ENCODE data around the gene SMIM13. TPM values are rescaled to one million over a fixed set of nuclear protein-coding genes. Genes with fewer than 3 reads are reported as not detected.

Gene SMIM13
- total RNA-seq, 3 donors from 2014 or later (not counting 1 experiment from before 2014, with no cell fraction given) = 5.3 to 10.3 (median 9.8) TPM

DNA sequence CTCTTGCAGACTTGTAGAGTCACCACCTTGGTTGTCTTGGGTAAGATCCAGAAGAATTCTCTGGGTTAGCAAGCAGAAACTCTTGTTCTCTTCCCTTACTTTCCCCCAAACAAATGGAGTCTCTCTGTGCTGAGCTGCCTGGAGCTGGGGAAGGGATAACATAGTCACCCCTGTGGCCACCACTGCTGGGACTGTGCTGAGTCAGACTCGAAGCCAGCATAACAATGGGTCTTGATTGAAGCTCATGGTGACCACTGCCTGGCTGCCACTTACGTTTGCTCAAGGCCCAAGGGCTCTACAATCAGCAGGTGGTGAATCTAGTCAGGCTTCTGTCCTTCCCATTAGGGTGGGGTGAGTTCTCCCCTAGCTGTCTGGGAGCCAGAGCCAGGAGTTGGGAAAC, 33.2 kb downstream of the SMIM13 start:
- H3K4me1 ChIP-seq (ENCODE audit: control insufficient read depth, insufficient read depth, low read length) = no peaks in the 10 kb centered on the region
- no peak for DNase-seq
- Mint-ChIP-seq H3K36me3 (no peaks in the 10 kb centered on the region), H3K27ac (no peak overlapping the region), H3K4me3 (no peak overlapping the region), H3K27me3 (ENCODE audit: low read depth in 2 of 2) (no peaks in the 10 kb centered on the region), H3K9me3 (no peaks in the 10 kb centered on the region), H3K4me1 (peaks cover 34 to 38% of the 10 kb centered on the region in 2 donors)
- no peaks in the 10 kb centered on the region for H3K36me3 ChIP-seq (ENCODE audit: control insufficient read depth, insufficient read depth, low read length)
- intact Hi-C loops (cut with micrococcal nuclease) = no loop called here
- H3K27me3 ChIP-seq (ENCODE audit: control insufficient read depth, insufficient read depth, low read length) = no peaks in the 10 kb centered on the region
- WGBS (ENCODE audit: insufficient coverage) = 83% methylated on average over 2 of the region's 2 CpGs
- H3K4me3 ChIP-seq (ENCODE audit: low read length) = no peak overlapping the region
- no peaks in the 10 kb centered on the region for H3K9me3 ChIP-seq (ENCODE audit: control insufficient read depth, insufficient read depth, low read length)
- TF ChIP-seq, protein P1, sequence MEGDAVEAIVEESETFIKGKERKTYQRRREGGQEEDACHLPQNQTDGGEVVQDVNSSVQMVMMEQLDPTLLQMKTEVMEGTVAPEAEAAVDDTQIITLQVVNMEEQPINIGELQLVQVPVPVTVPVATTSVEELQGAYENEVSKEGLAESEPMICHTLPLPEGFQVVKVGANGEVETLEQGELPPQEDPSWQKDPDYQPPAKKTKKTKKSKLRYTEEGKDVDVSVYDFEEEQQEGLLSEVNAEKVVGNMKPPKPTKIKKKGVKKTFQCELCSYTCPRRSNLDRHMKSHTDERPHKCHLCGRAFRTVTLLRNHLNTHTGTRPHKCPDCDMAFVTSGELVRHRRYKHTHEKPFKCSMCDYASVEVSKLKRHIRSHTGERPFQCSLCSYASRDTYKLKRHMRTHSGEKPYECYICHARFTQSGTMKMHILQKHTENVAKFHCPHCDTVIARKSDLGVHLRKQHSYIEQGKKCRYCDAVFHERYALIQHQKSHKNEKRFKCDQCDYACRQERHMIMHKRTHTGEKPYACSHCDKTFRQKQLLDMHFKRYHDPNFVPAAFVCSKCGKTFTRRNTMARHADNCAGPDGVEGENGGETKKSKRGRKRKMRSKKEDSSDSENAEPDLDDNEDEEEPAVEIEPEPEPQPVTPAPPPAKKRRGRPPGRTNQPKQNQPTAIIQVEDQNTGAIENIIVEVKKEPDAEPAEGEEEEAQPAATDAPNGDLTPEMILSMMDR (IDR thresholded peaks at IDR 0.05) = no peak
- no peak for ATAC-seq
- H3K27ac ChIP-seq (ENCODE audit: low read length) = no peak overlapping the region

DNA sequence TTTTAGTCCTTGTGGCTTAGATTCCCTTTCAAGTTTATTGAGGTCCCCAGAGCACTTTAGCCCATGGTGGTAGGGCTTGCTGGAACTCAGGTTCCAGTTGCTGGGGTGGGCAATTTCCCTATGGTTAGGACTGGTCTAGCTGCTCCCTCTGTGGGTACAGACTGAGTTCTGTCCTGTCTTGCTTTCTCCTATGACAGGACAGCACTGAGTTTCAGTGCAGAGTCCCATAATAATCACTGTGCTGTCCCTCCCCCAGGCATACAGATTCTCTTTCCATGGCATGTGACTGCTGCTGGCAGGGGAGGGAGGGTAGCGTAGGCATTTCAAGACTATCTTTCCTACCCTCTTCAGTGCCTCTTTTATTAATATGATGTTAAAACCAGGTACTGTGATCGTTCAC, 35.0 kb downstream of the SMIM13 start:
- no peak overlapping the region for H3K4me3 Mint-ChIP-seq
- H3K9me3 Mint-ChIP-seq = no peaks in the 10 kb centered on the region
- Histone ChIP-seq H3K27me3 (ENCODE audit: control insufficient read depth, insufficient read depth, low read length) (no peaks in the 10 kb centered on the region), H3K36me3 (ENCODE audit: control insufficient read depth, insufficient read depth, low read length) (no peaks in the 10 kb centered on the region), H3K27ac (ENCODE audit: low read length) (no peak overlapping the region), H3K4me1 (ENCODE audit: control insufficient read depth, insufficient read depth, low read length) (no peaks in the 10 kb centered on the region), H3K4me3 (ENCODE audit: low read length) (no peak overlapping the region), H3K9me3 (ENCODE audit: control insufficient read depth, insufficient read depth, low read length) (no peaks in the 10 kb centered on the region)
- H3K27me3 Mint-ChIP-seq (ENCODE audit: low read depth in 2 of 2) = no peaks in the 10 kb centered on the region
- WGBS (ENCODE audit: insufficient coverage) = no CpG with 5 or more reads among the region's 2 CpGs
- H3K27ac Mint-ChIP-seq = no peak overlapping the region
- H3K36me3 Mint-ChIP-seq = no peaks in the 10 kb centered on the region
- TF ChIP-seq, protein P1 (IDR thresholded peaks at IDR 0.05) = no peak
- ATAC-seq (no peak), DNase-seq (no peak)
- H3K4me1 Mint-ChIP-seq = peaks cover 29 to 34% of the 10 kb centered on the region in 2 donors
- intact Hi-C loops (cut with micrococcal nuclease) = no loop called here

DNA sequence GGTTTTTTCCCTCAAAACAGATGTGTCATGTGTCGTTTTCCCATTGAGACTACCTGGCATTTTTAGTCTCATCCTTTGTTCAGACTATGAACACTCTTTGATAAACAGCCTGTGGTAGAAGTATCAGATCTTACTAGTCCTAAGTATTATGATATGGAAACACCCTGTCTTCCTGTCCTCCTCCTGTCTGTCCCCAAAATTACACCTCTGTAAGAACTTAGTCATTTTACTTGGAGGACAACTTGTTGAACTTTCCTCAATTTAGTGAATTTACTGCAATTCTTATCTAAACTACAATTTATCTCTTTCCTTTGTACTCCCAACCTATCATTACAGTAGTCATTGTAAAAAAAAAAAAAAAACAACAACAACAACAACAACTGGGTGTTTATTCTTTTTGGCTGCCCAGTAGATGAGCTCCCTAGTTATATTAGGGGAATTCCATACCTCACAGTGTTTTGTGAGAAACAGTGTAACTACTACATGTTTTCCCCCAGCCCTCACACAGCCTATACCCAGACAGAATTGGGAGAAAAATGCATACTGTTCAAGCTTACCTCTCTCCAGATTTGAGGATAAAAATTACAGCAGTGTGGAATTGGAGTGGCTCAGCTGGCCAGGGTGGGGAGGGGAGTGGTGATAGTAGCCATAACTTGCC, 36.4 kb downstream of the SMIM13 start:
- 86% methylated on average over 1 of the region's 1 CpG for WGBS (ENCODE audit: insufficient coverage)
- H3K9me3 Mint-ChIP-seq = no peaks in the 10 kb centered on the region
- TF ChIP-seq, protein P1 (IDR thresholded peaks at IDR 0.05) = no peak

DNA sequence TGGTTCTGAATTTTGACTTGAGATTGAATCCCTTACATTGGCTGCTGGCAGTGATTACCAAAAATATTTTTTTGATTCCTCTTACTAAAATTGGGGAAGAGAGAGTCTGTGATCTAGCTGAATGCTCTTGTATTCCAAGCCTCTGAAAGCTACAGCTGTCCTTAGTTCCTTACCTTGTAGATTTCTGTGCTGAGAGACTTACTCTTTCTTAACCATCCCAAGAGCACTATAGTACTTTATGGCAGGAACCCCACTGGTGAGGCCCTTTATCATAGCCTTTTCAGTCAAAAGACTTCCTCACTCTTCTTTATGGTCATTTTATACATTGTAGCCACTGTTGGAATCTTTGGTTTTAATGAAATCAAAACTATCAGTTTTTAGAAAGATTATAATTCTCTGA, 37.0 kb downstream of the SMIM13 start:
- ATAC-seq (no peak), DNase-seq (no peak)
- Mint-ChIP-seq H3K4me3 (no peak overlapping the region), H3K27ac (no peak overlapping the region), H3K36me3 (peaks cover 5% of the 10 kb centered on the region), H3K27me3 (ENCODE audit: low read depth in 2 of 2) (no peaks in the 10 kb centered on the region), H3K4me1 (peaks cover 29% of the 10 kb centered on the region in 2 donors), H3K9me3 (no peaks in the 10 kb centered on the region)
- Histone ChIP-seq H3K36me3 (ENCODE audit: control insufficient read depth, insufficient read depth, low read length) (peaks cover 12% of the 10 kb centered on the region), H3K27ac (ENCODE audit: low read length) (no peak overlapping the region), H3K9me3 (ENCODE audit: control insufficient read depth, insufficient read depth, low read length) (no peaks in the 10 kb centered on the region), H3K4me1 (ENCODE audit: control insufficient read depth, insufficient read depth, low read length) (no peaks in the 10 kb centered on the region), H3K27me3 (ENCODE audit: control insufficient read depth, insufficient read depth, low read length) (no peaks in the 10 kb centered on the region), H3K4me3 (ENCODE audit: low read length) (no peak overlapping the region)
- TF ChIP-seq, protein P1 (IDR thresholded peaks at IDR 0.05) = no peak
- intact Hi-C loops (cut with micrococcal nuclease) = no loop called here

More for the DNA sequence above, 36.4 kb downstream of the SMIM13 start:
- H3K27me3 Mint-ChIP-seq (ENCODE audit: low read depth in 2 of 2) = no peaks in the 10 kb centered on the region
- H3K27ac ChIP-seq (ENCODE audit: low read length) = no peak overlapping the region
- peaks cover 7% of the 10 kb centered on the region for H3K36me3 ChIP-seq (ENCODE audit: control insufficient read depth, insufficient read depth, low read length)
- intact Hi-C loops (cut with micrococcal nuclease) = no loop called here
- no peaks in the 10 kb centered on the region for H3K27me3 ChIP-seq (ENCODE audit: control insufficient read depth, insufficient read depth, low read length)
- H3K36me3 Mint-ChIP-seq = peaks cover 3% of the 10 kb centered on the region
- H3K4me1 ChIP-seq (ENCODE audit: control insufficient read depth, insufficient read depth, low read length) = no peaks in the 10 kb centered on the region
- H3K9me3 ChIP-seq (ENCODE audit: control insufficient read depth, insufficient read depth, low read length) = no peaks in the 10 kb centered on the region
- ATAC-seq (peak in 1 of 3 donors; percentile 36), DNase-seq (no peak)
- no peak overlapping the region for H3K4me3 Mint-ChIP-seq
- no peak overlapping the region for H3K27ac Mint-ChIP-seq
- no peak overlapping the region for H3K4me3 ChIP-seq (ENCODE audit: low read length)
- peaks cover 29% of the 10 kb centered on the region in 2 donors for H3K4me1 Mint-ChIP-seq
